COR-L47 (cell line): Measurements from ENCODE around the gene CDK9.
"Not testable (repeated sequence)": the region's sequence is repeated elsewhere in the genome, so short reads cannot be mapped to it uniquely, and the experiment has no call there.

Experiments used
- DNase-seq: peaks from one replicate; lab custom pipeline; 2025; lab: John Stamatoyannopoulos, UW

CDK9 gene

DNA sequence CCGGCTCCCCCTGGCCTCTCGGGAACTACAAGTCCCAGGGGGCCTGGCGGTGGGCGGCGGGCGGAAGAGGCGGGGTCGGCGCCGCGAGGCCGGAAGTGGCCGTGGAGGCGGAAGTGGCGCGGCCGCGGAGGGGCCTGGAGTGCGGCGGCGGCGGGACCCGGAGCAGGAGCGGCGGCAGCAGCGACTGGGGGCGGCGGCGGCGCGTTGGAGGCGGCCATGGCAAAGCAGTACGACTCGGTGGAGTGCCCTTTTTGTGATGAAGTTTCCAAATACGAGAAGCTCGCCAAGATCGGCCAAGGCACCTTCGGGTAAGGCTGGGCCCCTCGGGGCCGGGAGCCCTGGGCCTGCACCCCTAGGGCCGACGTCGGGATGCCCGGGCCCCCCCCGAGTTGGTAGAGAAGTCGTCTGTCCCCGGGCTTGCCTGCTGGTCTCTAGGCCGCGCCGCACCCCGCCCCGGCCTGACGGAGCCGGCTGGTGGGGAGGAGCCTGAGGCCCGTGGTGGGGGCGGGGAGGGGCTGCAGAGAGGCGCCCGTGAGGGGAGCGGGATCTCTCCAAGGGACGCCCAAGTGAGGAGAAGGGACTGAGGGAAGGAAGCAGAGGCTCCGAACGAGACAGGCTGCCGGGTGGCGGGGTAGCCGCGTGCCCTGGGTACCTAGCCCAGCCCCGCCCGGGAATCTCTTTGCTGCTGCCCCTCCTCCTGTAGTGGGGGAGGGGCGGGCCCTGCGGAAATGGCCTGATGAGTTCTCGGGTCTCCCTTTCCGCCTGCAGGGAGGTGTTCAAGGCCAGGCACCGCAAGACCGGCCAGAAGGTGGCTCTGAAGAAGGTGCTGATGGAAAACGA lies at the start of gene CDK9:
Gene CDK9, plus strand, starts transcription at position 102 of the 840 bp plus-strand sequence. Its CDS starts 115 bp downstream, at position 217.
- DNase-seq = peak; percentile 87

DNA sequence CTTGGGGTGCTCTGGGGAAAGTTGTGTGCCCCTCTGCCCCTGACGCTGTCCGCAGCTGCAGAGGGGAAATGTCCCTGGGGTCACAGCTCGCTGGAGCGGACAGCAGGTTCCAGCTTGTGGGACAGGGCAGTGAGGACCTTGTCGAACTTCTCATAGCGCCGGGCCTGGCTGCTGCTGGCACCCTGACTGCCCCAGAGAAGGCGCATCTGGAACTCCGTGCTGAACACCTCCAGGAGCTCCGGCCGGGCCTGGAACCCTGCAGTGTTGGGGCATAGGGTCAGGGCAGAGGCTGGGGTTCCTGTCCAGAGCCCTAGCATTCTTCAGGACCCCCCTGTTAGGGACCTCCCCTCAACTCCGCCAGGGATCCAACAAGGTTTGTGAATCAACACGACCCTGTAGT lies 47.2 kb upstream of the CDK9 start:
- DNase-seq = no peak

DNA sequence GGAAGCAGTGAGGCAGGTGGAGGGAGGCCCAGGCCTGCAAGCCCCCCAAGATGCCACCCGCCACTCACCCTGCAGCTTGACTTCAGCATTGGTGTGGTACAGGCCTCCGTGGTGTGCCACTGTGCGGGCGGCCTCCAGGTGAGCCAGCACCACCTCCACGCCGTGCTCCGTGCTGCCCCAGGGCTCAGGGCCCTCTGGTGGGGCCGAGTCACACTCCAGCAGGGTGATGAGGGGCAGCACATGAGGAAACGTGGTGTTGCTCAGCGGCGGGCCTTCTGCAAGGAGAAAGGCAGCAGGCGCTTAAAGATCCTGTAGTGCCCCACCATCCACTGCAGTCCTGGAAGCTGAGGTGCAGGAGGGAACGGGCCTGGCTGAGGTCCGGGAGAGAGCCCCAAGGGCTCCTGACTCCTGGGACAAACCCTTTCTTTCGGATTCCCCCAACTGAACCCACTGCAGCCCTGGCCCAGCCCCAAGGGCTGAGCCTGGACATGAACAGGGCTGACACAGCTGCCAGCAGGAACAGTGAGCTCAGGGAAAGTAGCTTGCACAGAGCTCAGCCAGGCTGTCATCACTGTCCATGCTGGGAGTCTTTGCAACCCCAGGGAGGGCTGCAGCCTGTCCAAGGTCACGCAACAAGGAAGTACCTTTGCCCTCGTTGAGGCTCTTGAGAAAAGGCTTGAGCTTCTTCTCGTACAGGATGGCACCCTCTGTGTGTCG lies 46.1 kb upstream of the CDK9 start:
- DNase-seq = no peak

DNA sequence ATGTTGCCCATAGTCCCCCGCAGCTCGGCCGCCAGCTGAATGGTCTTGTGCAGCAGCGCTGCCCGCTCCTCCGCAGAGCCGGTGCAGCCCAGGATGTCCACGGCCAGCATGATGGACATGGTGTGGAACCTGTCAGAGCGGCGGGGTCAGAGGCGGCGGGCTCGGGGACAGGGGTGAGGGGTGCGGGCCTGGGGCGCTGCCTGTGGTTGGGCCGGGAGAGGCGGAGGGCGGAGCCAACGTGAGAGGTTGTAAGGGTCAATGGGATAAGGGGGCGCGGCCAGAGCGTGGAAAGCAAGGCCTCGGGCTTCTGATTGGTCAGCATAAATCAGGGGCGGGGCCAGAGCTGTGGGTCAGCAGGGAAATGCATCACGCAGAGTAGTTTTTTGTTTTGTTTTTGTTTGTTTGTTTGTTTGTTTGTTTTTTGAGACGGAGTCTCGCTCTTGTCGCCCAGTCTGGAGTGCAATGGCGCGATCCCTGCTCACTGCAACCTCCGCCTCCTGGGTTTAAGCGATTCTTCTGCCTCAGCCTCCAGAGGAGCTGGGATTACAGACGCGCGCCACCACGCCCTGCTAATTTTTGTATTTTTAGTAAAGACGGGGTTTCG lies 43.9 kb upstream of the CDK9 start:
- no peak for DNase-seq

DNA sequence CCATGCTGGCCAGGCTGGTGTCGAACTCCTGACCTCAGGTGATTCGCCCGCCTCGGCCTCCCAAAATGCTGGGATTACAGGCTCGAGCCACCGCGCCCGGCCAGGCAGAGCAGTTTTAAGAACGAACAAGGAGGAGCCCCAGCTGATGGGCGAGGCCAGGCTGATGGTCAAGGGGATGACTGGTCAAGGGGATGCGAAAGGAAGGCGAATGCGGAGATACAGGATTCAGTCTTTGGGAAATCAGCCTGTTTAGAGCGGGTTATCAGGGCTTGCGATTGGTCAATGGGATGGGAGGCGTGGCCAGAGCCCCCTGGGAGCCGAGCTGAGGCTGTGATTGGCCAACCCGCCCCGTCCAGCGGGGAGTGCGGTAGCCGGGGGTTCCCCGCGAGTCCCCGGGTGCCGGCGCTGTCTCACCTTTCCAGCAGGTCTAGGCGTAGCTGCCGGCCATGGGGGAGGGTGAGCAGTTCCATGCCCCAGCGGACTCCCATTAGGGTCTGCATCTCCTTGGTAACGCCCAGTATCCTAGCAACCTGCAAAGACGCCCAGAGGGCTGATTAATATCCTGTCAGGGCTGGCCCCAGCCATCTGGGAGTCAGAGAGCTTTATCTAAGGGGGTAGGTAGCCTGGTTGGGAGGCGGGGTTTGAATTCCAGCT lies 43.3 kb upstream of the CDK9 start:
- DNase-seq = peak; percentile 52

DNA sequence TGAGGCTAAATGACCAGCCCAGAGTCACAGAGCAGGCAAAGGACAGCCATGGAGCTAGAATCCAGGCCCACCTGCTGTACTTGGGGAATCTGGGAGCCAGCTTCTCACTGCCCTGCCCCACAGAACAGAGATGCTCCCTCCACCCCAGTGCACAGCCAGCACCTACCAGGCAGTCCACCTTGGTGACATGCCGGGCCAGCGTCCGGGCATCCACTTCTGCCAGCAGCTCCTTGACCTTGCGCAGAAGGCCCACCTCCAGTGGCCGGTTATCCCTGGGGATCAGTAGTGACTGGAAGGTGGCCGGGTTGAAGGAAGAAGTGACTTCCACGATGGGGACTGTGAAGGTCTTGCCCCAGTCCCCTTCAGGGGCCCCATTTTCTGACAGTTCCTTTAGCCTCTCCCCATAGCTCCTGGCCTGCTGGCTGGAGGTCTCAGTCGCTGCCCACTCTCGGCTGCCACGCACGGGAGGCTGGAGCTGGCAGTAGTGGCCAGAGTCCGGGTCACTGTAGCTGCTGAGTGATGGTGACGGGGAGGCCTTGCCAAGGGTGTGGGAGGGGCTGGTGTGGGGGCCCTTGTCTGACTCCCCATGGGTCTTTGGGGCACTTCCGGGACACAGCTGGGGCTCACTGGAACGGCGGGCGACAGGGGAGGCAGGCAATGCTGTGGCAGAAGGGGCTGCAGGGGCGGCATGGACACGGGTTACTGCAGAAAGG lies 41.3 kb upstream of the CDK9 start:
- DNase-seq = no peak

DNA sequence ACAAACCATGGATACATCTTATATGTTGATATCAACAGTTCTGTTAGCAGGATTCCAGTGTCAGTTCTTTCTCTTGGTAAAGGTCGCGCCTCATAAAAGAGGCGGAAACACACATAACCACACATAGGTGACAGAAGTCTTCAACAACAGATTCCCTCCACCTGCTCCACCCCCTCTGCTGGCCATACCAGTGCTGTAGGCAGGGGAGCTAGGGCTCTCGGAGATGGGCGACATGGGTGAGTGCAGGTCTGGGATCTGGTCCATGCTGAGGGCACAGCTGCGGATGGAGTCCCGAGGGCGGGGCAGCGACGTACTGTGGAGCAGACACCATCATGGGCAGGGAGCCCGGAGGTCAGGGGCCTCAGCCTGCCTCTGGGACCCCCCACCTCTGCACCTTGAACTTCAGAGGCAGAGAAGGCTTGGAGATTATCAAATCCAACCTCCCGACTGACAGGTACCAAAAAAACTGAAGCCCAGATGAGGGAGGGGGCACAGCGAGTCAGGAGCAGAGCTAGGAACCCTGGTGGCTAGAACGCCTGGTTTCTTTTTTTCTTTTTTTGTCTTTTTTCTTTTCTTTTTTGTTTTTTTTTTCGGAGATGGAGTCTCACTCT lies 38.8 kb upstream of the CDK9 start:
- DNase-seq = no peak

DNA sequence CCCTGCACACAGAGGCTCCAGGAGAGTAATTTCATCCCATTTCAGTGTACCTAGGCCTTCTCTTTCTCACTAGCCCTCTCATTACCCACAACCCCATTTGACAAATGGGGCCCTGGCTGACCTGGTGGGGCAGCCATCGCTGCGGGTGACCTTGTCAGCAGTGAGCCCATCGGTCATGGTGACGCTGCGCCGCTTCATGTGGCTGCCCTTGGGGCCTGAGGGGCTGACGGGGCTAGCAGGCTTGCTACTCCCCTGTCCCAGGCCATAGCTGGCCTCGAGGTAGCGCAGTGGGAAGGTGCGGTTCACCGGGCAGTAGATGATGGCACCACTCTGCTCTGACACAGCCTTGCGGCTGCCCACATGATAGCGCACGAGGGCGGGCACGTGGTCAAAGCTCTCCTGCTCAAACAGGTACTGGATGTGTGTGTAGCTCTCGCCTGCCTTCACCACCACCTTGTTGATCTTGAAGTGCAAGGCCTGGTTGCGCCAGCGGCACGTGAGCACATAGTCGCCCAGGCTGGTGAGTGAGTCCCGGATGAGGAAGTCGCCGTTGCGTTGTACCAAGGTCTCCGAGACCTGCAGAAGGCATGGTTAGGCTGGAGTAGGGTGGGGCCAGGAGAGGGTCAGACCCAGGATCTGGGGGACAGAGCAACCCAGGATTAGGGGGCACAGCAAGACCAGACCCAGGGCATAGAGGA lies 36.6 kb upstream of the CDK9 start:
- DNase-seq = no peak

DNA sequence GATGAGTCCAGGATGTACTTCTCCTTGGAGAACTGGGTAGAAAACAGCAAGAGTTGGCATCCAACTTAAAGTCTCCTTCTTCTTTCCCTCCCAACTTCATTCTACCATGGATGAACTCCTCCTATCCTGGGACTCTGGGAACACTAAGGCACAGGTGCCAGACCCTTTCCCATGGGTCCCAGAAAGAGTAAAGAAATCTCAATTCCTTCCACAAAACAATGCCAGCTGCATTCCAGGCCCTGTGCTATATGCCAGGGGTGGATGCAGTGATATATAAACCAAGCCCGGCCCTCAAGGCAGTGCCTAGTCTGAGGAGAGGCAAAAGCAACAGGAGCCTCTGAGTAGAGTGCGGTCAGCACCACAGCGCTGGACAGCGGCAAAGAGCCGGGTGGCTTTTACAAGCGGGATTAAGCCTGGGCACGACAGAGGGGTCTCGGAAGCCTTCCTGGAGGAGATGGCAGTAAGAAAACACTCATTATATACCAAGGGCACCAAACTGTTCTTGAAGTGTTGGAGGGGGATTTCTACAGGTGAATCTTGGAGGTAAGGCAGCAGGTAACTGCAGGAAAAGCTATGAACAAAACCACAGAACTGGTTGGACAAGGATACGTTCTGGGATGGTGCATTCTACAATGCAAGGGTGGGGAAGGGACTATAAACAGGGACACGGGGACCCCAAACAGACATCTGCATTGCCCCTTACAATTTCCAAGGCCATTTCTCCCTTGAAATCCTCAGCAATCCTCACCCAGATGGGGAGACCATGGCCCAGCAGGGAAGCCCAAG lies 34.4 kb upstream of the CDK9 start:
- DNase-seq = no peak

DNA sequence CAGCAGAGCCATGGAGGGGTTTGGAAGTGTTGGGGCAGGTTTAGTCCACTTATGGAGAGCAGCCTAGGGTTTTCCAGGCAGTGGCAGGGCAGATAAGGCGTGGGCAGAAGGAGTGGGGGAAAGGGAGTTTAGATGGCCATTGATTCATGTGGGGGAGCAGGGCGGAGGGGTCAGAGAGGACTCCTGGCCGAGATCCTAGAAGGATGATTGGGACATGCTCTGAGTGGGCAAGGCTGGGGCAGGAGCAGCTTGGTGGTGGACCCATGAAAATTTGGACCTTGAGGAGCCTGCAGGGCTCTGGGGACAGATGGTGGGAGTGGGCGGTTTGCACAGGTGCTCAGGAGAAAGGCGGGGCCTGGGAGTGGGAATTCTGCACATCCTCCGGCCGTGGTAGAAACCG lies 32.7 kb upstream of the CDK9 start:
- DNase-seq = no peak

DNA sequence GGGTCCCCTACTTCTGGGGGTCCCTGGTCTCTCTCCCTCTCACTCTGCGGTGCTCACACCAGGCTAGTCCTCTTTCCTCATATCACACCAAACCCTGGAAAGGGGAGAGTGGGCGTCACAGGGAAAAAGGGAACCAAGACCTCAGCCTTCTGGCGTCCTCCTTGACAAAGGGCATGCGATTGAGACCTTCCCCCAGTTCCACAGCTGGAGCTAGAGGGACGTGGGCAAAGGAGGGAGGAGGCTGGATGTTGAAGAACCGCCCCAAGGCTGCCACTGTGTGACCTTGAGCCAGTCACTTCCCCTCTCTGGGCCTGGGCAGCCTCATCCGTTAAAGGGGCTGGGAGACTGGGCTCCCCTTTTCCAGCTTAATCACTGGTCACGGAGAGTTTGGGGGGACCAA lies 32.2 kb upstream of the CDK9 start:
- no peak for DNase-seq

DNA sequence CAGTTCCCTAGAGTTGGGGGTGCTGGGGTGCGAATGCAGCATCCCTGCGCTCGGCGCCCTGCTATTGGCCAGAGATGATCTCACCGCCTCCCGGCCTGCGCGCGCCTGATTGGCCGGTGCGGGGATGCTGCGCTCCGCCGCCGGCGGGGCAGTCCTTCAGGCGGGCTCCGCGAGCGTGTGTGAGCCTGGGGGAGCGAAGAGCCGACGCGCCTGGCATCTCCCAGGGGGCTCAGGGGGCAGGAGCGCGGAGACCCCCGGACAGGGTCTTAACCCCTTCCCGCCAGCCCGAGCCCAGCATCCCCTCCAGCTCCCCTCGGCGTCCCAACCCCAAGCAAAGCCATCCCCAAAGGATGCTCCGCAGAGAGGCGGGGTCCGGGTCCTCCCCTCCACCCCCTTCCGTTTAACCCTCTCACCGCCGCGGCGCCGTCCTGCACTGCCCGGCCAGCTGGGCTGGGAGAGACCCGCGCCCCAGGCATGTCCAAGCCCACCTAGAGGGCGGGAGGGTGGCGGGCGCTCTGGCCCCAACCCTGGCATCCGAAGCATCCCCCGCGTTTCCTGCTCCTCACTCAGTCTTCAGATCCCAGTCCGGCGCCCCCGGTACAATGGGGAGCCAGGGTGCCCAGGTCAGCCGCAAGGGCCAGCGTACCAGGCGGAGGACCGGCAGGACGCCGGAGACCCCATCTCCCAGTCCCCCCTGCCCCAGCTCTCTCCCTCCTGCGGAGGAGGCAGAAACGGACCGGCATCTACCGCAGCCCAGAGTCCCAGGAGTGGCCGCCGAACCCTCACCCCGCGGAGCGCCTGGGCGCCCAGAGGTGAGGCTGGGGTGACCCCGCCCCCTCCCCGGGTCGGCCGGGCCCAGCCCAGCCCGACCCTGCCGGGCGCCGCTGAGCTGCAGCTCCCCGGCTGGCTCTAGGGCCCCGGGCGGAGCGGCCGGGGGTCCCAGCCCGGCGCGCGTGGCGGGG lies 31.5 kb upstream of the CDK9 start:
- DNase-seq = peak; percentile 32

DNA sequence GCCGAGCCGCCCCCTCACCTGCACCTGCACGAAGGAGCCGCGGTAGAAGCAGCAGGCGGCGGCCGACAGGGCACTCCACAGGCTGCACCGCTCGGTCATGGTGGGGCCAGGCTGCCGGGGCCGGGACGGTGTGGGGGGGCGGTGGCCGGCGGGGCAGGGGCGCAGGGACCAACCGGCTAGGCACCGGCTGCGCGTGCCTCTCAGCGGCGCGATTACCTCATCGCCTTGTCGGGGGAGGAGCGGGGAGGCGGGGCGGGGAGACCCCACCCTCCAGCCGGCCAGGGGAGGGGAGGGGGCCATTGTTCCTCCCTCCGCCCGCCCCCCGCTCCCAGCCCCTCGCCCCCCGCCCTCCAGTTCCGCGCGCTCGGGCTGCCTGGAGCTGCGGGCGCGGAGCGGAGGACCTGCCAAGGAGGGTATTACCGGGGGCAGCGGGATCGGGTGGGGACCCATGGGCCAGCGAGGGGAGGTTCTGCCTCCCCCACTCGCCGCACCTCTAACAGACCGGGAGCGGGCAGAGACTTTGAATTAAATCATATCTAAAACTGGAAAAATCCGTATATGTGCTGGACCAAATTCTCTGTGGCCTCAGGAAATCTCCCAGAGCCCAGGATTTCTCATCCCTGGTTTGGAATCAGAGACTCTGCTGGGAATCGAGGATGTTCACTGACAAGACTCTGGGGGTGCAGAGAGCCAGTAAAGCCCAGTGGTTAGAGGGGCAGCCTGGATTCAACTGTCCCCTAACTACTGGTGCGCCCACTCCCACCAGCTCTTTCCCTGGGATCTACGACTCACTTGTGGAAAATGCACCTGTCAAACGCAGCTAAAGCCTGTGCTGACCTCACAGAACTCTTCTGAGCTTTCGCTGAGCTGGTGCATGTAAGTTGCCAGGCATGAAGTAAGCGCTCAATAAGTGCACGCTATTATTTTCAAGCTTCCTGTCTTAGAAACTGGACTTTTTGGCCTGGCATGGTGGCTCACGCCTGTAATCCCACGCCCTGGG lies 30.5 kb upstream of the CDK9 start:
- peak; percentile 25 for DNase-seq

DNA sequence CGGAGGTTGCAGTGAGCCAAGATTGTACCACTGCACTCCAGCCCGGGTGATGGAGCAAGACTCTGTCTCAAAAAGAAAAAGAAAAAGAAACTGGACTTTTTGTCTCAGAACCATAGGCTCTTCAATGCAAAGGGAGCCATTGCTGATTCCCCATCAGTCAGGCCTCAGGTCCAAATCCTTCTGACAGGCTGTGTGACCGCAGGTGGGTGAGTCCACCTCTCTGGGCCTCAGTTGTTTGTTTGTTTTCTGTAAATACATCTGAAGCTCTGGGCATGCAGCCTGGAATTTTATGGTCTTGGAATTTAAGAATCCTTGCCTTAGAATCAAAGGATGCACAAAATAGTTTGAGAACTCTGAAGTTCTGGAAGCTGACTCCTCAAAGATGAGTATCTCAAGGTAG lies 29.6 kb upstream of the CDK9 start:
- DNase-seq = no peak

DNA sequence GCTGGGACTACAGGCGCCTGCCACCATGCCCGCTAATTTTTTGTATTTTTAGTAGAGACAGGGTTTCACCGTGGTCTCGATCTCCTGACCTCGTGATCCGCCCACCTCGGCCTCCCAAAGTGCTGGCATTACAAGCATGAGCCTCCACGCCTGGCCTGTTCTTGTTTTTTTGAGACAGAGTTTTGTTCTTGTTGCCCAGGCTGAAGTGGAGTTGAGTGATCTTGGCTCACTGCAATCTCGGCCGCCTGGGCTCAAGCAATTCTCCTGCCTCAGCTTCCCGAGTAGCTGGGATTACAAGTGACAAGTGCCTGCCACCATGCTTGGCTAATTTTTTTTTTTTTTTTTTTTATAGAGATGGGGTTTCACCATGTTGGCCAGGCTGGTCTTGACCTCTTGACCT lies 29.1 kb upstream of the CDK9 start:
- DNase-seq = not testable (repeated sequence)

DNA sequence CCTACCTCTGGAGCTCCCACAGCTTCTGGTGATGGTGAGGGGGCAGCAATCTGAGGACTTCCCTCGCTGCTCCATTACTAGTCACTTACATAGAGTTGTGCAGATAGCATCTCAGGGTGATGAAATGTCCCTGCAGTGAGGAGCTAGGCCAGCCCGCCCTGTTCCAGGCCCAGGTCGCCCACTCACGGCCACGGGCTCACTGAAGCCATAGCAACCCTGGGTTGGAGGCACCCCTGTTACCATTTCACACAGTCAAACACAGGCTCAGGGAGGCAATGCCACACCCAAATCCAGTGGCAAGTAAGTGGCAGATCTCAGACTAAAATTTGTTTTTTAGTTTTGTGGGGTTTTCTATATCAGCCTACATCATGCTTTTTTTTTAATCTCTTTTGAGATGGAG lies 27.0 kb upstream of the CDK9 start:
- DNase-seq = no peak

DNA sequence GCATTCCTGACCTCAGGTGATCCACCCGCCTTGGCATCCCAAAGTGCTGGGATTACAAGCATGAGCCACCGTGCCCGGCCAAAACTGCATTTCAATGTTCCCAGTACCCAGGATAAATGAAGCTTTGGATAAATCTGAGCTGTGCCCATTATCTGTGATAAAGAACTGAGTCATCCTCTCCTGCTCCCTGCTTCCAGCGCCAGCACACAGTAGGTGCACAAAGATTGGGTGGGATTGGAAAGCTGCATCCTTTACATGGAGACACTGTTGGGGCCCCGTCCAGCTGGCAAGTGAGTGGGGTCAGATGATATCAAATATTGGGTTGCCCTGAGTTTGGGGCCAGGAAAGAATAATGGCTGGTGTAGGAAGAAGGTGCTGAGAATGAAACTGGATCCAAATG lies 24.8 kb upstream of the CDK9 start:
- DNase-seq = no peak
